Activated T-helper 9 cell treated with anti-CD3 and anti-CD28 coated beads, Interleukin-2, amount 50 U/mL, for 16 hours (primary cell): Measurements from ENCODE around the gene SYCE3.
A peak's percentile ranks its signal among the peaks of the same experiment; 100 is the strongest.

Source experiments
- DNase-seq: peaks from one replicate; pipeline ENCODE4 v3.0.0-alpha.2; 2020; ENCODE audit warnings: low read depth

The SYCE3 gene

DNA sequence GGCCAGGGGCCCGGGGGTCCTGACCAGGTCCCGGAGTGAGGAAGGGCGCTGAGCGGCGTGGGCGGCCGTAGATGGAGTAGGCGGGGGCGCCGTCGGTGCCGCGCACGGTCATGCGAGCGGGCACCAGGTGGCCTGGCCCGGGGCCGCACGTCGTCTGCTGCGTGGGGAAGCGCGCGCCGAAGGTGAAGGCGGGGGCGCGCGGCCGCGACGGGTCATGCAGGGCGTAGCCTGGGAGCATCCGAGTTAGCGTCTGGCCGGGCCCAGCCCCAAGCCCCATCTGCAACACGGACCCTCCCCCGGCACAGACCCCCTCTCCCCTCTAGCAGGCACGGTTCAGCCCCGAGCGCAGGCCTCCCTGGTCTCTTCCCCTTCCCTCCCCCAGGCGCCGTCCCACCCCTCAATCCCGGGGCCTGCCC, 31.2 kb downstream of the SYCE3 start:
- DNase-seq = peak; percentile 66

DNA sequence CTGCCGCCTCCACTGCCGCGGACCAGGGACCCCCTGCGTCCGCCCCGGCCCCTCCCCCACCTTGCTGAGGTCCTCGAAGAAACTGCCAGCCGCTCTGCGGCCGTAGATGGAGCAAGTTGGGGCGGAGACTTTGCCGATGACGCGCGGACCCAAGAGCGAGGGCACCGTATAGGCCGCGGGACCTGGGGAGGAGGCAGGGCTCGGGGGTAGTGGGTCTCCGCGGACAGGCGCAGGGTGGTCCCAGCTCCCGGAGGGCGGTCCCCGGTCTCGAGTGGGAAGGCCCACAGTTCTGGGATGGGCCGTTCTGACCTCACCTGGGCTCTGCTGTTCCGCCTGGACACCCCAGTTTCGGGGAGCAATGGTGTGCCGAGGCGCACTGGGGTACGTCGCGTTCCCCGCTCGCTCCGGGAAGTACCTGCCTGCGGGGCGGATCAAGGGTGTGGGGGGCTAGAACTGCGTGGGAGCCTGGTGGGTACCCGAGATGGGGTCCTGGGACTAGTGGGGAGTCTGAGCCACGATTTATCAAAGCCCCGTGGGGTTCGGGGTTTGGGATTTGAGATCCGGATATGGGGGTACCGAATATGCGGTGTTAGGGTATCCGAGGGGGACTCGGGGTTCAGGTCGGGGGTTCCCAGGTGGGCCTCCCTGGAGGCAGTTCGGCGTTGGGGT, 31.7 kb downstream of the SYCE3 start:
- DNase-seq = peak; percentile 75

DNA sequence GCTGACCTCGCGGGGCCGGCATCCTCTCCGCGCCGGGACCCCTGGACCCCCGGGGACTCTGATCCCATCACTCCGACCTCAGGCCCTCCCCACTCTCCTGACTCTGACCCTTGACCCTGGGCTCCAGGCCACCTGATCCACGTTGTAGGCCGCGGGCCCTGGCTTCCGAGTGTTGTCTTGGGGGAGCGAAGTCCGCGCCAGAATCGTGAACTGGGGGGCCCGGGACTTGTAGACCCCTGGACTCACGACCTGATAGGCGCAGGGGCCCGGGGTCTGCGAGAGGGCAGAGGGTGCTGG, 32.2 kb downstream of the SYCE3 start:
- DNase-seq = no peak

DNA sequence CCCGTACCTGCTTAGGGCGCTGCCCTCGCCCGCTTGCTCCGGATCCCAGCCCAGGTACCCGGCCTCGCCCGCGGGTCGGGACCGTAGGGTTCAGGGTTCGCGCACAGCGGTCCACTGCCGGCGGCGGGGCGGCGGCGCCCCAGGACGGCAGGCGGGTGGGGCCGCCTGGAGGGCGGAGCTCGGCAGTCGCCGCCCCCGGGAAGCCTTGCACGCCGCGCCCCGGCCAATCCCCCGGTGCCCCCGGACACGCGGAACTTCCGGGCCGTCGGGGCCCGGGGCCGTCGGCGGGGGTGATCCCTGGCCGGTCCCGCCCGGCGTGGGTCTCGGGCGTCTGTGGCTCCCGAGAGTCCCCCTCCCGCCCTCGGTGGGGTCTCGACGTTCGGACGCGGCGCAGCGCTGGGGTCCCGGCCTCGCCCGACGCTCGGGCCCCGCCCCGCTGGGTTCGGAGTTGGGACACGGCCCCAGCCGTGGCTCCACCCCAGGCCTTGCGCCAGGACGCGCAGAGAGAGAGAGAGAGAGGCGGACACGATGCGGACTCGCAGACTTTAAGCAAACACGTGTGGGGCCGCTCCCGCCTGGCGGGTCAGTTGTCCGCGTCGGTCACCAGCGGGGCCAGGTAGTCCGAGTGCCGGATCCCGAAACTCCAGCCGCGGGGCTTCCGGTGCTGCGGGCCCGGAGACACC, 32.7 kb downstream of the SYCE3 start, which contains the start of gene TYMP:
Gene TYMP (minus strand): TSS at position 116 of the 683 bp plus-strand sequence. CDS start 303 bp downstream, outside the sequence.
- peak; percentile 65 for DNase-seq

DNA sequence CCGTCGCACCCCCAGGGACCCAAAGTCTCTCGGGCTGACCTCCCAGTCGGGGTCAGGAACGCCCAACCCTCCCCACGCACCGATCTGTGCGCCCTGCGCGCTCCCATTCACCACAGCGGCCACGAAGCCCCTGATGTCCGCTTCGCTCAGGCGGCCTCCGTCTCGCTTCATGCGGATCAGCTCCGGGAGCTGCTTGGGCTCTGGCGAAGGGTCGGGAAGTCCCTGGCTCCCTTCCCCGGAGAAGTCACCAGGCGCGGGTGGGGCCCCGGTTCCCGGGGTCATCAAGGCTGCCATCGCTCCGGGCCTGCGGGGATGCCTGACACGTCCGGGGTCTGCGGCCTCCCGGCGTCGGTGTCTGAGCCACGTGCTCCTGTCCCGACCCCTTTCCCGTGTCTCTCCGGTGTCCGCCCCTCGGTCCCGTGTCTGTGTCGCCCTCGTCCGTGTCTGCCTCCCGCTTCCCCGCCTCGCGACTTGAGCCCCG, 33.3 kb downstream of the SYCE3 start:
- no peak for DNase-seq

DNA sequence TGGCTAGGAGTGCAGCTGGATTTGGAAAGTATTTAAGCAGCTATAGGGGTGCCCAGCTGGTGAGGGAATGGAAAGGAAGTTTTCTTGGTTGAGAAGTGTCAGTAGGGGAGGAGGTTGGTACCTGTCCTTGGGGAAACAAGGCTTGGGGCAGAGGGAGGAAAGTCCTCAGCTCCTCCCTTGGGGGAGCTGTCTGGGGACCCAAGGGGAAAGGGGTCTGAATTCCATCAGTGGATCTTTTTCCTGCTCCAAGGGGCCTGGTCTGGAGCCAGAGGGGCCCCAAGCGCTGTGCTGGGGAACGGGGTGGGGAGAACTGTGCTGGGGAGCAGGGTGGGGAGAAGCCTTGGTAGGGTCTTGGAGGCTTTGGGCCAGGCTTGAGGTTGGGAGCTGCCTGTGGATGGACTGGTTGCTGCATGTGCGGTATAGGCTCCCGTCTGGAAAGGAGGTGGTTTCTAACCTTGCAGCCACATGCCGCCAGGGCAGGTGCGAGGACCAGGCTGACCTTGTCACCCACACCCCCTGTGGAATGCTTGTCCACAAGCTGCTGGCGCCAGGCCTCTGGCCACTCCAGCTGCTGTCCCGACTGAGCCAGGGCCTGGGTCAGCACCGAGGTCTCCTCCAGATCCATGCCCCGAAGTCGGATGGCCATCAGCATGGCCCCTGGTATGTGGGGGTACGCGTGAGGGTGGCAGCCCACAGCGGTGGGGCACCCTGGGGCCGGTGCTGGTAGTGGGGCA, 33.9 kb downstream of the SYCE3 start:
- DNase-seq = no peak

DNA sequence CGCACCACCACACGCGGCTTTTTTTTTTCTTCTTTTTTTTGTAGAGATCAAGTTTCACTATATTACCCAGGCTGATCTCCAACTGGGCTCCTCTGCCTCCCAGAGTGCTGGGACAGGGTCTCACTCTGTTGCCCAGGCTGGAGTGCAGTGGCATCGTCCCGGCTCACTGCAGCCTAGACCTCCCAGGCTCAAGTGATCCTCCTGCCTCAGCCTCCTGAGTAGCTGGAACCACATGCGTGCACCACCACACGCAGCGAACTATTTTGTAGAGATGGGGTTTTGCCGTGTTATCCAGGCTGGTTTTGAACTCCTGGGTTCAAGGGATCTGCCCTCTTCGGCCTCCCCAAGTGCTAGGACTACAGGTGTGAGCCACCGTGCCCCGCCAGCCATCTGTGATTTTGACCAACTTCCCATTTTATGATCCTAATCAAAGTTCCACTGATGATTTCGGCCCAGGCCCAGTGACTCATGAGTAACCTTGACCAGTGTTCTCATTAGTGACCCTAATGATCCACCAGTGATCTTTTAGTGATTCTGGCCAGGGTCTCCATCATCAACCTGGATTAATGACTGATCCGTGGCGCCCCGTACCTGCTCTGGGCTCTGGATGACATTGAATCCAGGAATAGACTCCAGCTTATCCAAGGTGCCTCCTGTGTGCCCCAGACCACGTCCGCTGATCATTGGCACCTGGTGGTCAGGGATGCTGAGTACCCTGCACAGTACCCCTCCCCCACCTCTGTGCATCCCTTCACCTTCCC, 34.6 kb downstream of the SYCE3 start:
- no peak for DNase-seq

DNA sequence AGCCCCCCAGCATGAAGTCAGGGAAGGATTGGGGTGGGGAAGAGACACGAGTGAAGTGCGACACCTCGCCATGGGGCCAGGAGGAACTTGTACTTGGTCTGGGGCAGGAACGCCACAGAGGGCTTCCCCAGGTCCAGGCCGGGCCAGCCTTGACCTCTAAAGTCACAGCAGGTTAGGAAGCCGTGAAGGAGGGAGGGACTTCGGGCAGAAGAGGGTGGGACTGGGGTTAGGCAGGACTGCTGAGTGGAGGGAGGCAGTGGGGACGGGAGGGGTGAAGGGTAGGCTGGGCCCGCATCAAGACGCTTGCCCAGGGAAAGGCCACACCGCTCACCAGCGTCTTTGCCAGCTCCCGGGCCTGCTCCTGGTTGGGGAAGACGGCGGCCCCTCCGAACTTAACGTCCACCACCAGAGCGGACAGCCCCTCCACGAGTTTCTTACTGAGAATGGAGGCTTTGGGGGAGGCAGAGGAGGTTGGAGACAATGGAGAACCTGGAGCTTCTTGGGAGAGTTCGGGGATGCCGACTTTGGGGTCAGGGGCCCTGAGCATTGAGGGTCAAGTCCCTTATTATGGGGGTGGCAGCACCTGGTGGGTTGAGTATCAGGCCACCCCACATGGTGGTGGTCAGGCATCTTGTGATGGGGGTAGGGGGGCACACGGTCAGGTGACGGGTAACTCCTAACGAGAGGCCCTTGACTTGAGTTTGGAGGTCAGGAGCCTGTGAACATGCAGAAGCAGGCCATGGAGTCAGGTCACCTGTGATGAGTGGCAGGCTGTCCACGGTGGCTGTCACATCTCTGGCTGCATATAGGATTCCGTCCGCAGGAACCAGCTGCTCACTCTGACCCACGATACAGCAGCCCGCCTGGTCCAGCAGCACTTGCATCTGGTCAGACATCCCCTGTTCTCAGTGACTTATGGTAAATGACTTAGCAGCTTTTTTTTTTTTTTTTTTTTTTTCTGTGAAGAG, 35.6 kb downstream of the SYCE3 start:
- DNase-seq = no peak

DNA sequence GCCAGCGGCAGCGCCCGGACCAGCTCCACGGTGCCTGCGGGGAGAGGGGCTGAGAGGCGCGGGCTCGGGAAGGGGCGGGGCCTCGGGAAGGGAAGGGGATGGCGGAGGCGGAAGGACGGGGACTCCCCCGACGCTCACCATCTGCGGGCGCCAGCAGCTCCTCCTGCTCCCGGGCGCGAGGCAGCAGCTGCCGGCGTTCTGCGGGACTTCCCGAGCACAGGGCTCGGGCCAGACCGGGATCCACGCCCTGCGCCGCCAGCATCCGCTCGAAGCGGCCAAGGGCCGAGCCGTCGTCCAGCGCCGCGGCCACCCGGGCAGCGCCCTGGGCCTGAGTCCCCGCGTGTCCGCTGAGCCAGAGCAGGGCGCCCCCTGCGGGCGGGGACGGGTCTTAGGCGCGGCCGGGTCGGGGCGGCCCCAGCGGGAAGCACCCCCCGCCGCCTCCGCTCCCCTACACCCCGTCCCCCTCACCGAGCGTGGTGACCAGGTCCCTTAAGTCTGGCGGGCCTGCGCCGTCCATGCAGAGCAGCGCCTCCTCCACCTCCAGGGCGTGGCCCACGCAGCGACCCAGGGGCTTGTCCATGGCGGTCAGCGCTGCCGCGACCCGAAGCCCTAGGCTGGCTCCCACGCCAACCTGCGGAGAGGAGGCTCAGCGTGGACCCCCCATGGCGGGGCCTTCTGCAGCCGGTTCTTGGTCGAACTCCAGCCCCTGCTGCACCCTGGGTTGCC, 36.4 kb downstream of the SYCE3 start:
- DNase-seq = peak; percentile 75

DNA sequence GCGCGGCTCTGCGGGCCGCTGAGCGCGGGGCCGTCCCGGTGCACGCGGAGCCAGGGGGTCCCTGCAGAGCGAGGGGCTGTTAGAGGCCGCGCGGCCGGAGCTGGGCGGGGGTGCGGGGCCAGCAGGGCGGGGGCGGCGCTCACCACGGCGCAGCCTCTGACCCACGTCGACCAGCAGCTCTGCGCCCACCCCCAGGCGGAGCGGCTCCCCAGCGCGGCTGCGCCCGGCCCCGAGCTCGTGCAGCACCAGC, 36.9 kb downstream of the SYCE3 start:
- no peak for DNase-seq

DNA sequence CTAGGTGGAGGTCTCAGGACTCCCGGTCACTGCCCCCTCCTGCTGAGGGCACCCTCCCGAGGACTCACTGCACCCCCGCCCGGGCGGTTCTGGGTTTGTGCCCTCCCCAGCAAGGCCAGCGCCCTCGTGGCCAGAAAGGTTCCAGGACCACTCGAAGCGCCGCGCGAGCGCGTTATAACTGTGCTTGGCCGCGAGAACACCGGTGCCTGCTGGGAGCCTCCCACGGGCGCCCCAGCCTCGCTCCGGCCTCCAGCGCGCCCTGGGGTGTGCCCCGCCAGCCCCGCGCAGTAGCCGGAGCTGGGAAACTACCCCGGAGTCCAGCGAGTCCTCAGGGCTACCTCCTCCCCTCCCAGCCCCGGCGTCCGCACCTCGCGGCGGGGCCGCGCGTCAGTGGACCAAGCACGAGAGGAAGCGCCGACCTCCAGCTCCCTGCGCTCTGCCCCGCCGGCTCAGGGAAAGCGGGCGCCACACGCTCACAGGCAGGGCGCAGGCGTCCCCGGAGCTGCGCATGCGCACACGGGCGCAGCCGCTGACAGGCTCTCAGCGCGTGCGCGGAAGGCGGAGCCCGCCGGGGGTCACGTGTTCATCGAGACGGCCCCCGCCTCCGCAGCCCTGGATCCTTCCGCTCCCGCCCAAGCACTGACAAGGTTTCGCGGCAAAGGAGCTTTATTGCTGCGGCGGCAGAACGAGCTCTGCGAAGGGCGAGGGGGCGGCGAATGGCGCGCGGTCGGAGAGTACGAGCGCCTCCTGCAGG, 37.4 kb downstream of the SYCE3 start, which contains the start of gene SCO2:
Gene SCO2 (minus strand): TSS at position 495 of the 754 bp plus-strand sequence. CDS start 1,187 bp downstream, outside the sequence.
- DNase-seq = peak; percentile 98

DNA sequence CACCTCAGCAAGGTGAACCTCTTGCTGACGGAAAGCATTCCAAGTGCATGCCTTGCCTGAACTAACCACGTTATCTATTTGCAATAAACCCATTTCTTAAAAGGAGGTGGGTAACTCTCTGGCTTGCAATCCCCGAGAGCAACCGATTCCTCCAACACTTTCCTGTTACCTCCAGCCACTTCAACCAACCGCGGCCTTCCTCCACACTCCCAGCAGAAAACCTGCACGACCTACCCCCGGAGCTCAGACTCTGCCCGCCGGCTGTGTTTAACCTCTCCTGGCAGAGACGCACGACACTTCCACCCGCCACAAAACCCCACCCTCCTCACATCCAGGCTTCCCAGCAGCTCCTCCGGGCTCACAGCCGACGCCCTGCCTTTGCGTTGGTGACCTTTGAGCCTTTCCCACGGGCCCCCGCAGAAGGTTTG, 38.0 kb downstream of the SYCE3 start:
- DNase-seq = no peak

DNA sequence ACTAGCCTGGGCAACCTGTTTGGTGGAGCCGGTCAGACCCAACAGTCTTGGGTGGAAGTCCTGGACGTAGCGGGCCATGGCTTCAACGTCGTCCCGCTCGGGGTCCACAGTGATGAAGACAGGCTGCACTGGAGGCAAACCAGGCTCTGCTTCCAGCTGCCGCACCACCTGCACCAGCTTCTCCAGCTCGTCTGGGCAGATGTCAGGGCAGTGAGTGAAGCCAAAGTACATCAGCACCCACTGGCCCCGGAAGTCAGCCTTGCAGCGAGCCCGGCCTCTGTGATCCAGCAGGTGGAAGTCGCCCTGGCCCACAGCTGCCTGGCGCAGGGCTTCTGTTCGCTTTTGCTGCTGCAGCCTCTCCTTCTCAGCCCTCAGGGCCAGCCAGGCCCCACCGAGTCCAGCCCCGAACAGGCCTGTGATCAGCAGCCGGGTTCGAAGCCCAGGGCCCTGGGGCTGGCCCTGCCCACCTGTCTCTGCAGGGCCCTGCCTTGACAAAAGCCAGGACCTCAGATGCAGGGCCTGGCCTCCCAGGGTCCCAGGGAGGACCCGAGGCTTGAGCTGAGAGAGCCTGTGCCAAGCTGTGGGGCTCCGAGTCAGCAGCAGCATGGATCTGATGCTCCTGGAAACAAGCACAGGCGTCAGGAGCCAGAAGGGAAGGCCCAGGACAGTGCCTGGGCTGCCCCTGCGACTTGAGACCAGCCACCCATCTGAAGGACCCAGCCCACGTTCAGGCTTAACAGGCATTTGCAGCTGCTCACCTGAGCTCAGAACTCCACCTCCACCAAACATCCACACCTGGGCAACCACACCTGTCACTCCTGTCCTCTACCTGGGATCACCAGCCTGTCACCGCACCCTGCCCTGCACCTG, 38.7 kb downstream of the SYCE3 start:
- DNase-seq = no peak

DNA sequence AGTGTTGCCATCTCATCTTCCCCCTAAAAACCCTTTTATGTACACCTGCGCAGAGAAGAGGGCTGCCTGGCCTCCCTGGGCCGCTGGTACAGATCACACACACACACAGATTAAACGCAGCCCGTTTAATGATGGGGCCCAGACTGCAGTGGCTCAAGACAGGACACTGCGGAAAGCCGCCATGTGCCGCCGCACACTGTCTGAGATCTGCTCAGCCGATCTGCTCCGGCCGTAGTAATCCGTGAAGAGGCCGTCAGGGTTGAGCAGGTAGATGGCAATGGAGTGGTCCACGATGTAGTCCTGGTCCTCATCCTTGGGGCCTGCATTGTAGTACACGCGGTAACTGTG, 39.3 kb downstream of the SYCE3 start:
- no peak for DNase-seq

DNA sequence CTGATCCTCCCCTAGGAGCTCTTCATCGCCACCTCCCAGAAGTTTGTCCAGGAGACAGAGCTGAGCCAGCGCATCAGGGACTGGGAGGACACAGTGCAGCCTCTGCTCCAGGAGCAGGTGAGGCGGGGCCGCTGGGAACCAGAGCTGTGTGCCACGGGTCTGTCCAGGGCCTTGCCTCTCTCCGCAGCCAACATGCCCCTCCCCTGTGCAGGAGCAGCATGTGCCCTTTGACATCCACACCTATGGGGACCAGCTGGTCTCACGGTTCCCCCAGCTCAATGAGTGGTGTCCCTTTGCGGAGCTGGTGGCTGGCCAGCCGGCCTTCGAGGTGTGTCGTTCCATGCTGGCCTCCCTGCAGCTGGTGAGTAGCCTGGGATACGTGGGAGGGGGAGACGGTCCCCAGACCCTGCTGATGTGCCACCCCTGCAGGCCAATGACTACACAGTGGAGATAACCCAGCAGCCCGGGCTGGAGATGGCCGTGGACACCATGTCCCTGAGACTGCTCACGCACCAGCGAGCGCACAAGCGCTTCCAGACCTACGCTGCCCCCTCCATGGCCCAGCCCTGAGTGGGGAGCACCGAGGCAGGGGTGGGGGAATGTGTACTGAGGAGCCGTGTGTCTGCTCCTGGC, 39.8 kb downstream of the SYCE3 start:
- DNase-seq = no peak

DNA sequence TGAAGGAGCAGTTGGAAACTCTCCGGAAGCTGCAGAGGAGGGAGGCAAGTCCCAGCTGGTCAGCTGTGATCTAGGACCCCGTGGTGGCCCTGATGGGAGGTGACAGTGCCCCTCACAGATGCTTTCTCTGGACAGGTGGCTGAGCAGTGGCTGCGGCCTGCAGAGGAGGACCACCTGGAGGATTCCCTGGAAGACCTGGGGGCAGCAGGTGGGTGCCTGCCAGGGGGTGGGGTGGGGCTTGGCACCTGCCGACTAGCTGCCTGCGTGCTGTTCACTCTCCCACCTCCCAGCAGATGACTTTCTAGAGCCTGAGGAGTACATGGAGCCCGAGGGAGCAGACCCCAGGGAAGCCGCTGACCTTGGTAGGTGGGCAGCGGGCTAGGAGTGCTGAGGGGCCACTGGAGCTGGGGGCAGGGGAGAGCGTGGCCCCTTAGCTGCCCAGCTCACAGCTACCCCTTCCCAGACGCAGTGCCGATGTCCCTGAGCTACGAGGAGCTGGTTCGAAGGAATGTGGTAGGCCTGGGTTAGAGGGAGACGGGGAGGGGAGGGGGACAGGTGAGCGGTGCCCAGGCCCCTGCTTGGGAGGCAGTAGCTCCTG, 40.4 kb downstream of the SYCE3 start:
- DNase-seq = no peak

DNA sequence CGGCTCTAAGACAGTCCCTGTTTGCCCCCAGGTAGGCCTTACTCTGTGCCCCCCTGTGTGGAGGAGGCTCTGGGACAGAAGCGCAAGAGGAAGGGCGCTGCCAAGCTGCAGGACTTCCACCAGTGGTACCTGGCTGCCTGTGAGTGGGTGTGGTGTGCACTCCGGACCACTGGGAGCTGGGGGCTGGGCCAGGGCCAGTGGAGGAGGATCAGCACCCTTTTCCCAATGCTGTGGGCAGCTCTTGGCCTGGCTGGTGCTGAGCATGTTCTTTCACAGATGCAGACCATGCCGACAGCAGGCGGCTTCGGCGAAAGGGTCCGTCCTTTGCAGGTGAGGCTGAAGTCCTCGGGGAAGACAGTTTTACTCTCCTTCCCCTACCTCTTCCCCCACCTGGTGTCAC, 41.0 kb downstream of the SYCE3 start:
- DNase-seq = no peak

DNA sequence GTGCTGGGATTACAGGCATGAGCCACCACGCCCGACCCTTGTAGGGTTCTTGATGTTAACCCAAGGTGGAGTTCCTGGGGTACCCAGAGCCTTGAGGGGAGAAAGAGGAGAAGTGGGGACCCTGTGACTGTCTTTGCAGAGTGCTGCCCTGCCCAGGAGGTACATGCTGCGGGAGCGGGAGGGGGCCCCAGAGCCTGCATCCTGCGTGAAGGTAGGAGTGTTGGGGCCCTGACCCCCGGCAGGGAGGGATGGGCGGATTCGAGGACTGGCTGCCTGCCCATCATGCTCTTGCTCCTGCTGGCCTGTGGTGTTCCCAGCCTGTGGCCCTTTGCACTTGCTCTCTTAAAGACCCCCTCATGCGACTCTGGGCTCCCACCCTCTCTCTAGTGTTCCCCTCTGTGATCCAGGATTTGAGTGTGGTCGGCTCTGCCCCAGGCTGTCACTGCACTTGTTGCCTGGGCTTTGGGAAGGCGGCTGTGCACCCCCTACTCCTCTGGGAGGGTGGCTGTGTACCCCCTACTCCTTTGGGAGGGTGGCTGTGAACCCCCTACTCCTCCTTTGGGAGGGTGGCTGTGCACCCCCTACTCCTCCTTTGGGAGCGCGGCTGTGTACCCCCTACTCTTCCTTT, 41.8 kb downstream of the SYCE3 start:
- no peak for DNase-seq
